Neural crest cell (in vitro differentiated cells): Measurements from ENCODE around the gene HOXC6. TPM values are rescaled to one million over a fixed set of nuclear protein-coding genes. Genes with fewer than 3 reads are reported as not detected.

Experiments used
- DNase-seq: peaks from one replicate; pipeline ENCODE4 v3.0.0; 2021; ENCODE audit warnings: low read depth, mixed read lengths, low spot score
- H3K27ac Mint-ChIP-seq: one replicate; pipeline ENCODE4 v1.8.0; 2021; ENCODE audit warnings: mild to moderate bottlenecking, mixed read lengths; ENCODE audit not compliant: unreplicated experiment
- H3K27me3 Mint-ChIP-seq: 2 replicates; pipeline ENCODE4 v1.8.0; 2021; ENCODE audit warnings: low read depth, mild to moderate bottlenecking, mixed read lengths
- H3K36me3 Mint-ChIP-seq: 2 replicates; pipeline ENCODE4 v1.8.0; 2021; ENCODE audit warnings: low read depth, mild to moderate bottlenecking, mixed read lengths
- H3K4me1 Mint-ChIP-seq: 2 replicates; pipeline ENCODE4 v1.8.0; 2021; ENCODE audit warnings: mixed read lengths
- H3K4me3 Mint-ChIP-seq: one replicate; pipeline ENCODE4 v1.8.0; 2021; ENCODE audit warnings: mild to moderate bottlenecking, mixed read lengths
- H3K9me3 Mint-ChIP-seq: 2 replicates; pipeline ENCODE4 v1.8.0; 2021; ENCODE audit warnings: mixed read lengths
- CTCF ChIP-seq: fragments of 200-600 bp; sonication (generic); conservative IDR thresholded peaks from 2 replicates; pipeline ENCODE4 v1.5.0; 2021; ENCODE audit warnings: antibody characterized with exemption, mild to moderate bottlenecking
- total RNA-seq: library from RNA; stranded (reverse); gene quantifications from 2 replicates; pipeline ENCODE4 v1.2.1, GENCODE V29; 2021

The HOXC6 gene
- total RNA-seq, 1 donor from 2014 or later = 11.0 TPM

GRCh38 chr12:54053751-54054741 is 25.8 kb downstream of the HOXC6 start, which contains the start of gene HOXC4:
TSS of gene HOXC4 (plus strand) at chr12:54053835. CDS start at chr12:54053923, 88 bp downstream.
- Mint-ChIP-seq H3K27me3 (peaks cover 100% of the 10 kb centered on the region), H3K27ac (no peak within 1 kb of the TSS), H3K4me1 (no peaks in the 10 kb centered on the region), H3K4me3 (peak within 1 kb of the TSS; percentile 87), H3K9me3 (no peaks in the 10 kb centered on the region), H3K36me3 (no peaks in the 10 kb centered on the region)
- DNase-seq = no peak
- no peak for TF ChIP-seq CTCF

- Mint-ChIP-seq H3K27me3 (peaks cover 100% of the 10 kb centered on the region), H3K4me3 (peak overlapping the region; percentile 87), H3K36me3 (no peaks in the 10 kb centered on the region), H3K9me3 (no peaks in the 10 kb centered on the region), H3K27ac (no peak overlapping the region), H3K4me1 (no peaks in the 10 kb centered on the region)
- TF ChIP-seq CTCF = no peak
- no peak for DNase-seq
Measured at GRCh38 chr12:54054742-54055194, 26.5 kb downstream of the HOXC6 start.

GRCh38 chr12:54055552-54055951 is 27.3 kb downstream of the HOXC6 start:
- Mint-ChIP-seq H3K27me3 (peaks cover 100% of the 10 kb centered on the region), H3K9me3 (no peaks in the 10 kb centered on the region), H3K4me1 (no peaks in the 10 kb centered on the region), H3K4me3 (peak overlapping the region; percentile 77), H3K36me3 (no peaks in the 10 kb centered on the region), H3K27ac (no peak overlapping the region)
- DNase-seq = no peak
- TF ChIP-seq CTCF = no peak

GRCh38 chr12:54056110-54056509 is 27.9 kb downstream of the HOXC6 start:
- no peak overlapping the region for H3K27ac Mint-ChIP-seq
- H3K27me3 Mint-ChIP-seq = peaks cover 100% of the 10 kb centered on the region
- no peak for TF ChIP-seq CTCF
- no peaks in the 10 kb centered on the region for H3K4me1 Mint-ChIP-seq
- no peaks in the 10 kb centered on the region for H3K36me3 Mint-ChIP-seq
- no peaks in the 10 kb centered on the region for H3K9me3 Mint-ChIP-seq
- H3K4me3 Mint-ChIP-seq = peak overlapping the region; percentile 77
- no peak for DNase-seq

GRCh38 chr12:54058128-54058768 is 30.0 kb downstream of the HOXC6 start:
- Mint-ChIP-seq H3K9me3 (no peaks in the 10 kb centered on the region), H3K27ac (no peak overlapping the region), H3K36me3 (no peaks in the 10 kb centered on the region), H3K4me3 (peak overlapping the region; percentile 70), H3K4me1 (no peaks in the 10 kb centered on the region), H3K27me3 (peaks cover 100% of the 10 kb centered on the region)
- TF ChIP-seq CTCF = no peak
- no peak for DNase-seq
